ENCODE results near the gene CCL13. TPM values are rescaled to one million over a fixed set of nuclear protein-coding genes. Genes with fewer than 3 reads are reported as not detected.

CCL13 gene
- polyA plus RNA-seq, 1 experiment: 0.16 TPM

GRCh38 chr17:34351096-34351495 is 5.2 kb upstream of the CCL13 start:
- Histone ChIP-seq H3K9me3 (ENCODE audit: control insufficient read depth, insufficient read depth, low read length) (no peaks in the 10 kb centered on the region), H3K4me3 (ENCODE audit: low read depth, low read length) (no peak overlapping the region), H3K27ac (ENCODE audit: low read depth, low read length) (no peak overlapping the region), H3K27me3 (ENCODE audit: control insufficient read depth, insufficient read depth, low read length) (no peaks in the 10 kb centered on the region)
- ChIA-PET CTCF (interaction anchor here (0.6 to 2.0 kb wide), 3 partner anchors 9 to 151 kb away, joined by 3 to 19 read pairs (median 7); no protein-coding TSS in a partner anchor), POLR2A (no interaction called here)
- TF ChIP-seq, protein P1, sequence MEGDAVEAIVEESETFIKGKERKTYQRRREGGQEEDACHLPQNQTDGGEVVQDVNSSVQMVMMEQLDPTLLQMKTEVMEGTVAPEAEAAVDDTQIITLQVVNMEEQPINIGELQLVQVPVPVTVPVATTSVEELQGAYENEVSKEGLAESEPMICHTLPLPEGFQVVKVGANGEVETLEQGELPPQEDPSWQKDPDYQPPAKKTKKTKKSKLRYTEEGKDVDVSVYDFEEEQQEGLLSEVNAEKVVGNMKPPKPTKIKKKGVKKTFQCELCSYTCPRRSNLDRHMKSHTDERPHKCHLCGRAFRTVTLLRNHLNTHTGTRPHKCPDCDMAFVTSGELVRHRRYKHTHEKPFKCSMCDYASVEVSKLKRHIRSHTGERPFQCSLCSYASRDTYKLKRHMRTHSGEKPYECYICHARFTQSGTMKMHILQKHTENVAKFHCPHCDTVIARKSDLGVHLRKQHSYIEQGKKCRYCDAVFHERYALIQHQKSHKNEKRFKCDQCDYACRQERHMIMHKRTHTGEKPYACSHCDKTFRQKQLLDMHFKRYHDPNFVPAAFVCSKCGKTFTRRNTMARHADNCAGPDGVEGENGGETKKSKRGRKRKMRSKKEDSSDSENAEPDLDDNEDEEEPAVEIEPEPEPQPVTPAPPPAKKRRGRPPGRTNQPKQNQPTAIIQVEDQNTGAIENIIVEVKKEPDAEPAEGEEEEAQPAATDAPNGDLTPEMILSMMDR (IDR thresholded peaks at IDR 0.05; ENCODE audit: low read depth, low read length): no peak
- DNase-seq (ENCODE audit: low read depth, low spot score): no peak

- ChIA-PET CTCF (interaction anchor here (2.9 to 14.0 kb wide), 2 partner anchors 9 to 149 kb away, joined by 44 to 849 read pairs; partner anchors contain the start of gene CCL1), POLR2A (interaction anchor here (1.0 kb wide), 1 partner anchor 9 kb away, joined by 3 read pairs; no protein-coding TSS in a partner anchor)
- TF ChIP-seq, protein P1 (IDR thresholded peaks at IDR 0.05; ENCODE audit: low read depth, low read length): no peak
- no peak for DNase-seq (ENCODE audit: low read depth, low spot score)
- H3K27ac ChIP-seq (ENCODE audit: low read depth, low read length): no peak overlapping the region
- no peaks in the 10 kb centered on the region for H3K27me3 ChIP-seq (ENCODE audit: control insufficient read depth, insufficient read depth, low read length)
- no peaks in the 10 kb centered on the region for H3K9me3 ChIP-seq (ENCODE audit: control insufficient read depth, insufficient read depth, low read length)
- no peak overlapping the region for H3K4me3 ChIP-seq (ENCODE audit: low read depth, low read length)
Measured at GRCh38 chr17:34352191-34352590, 4.1 kb upstream of the CCL13 start.

GRCh38 chr17:34354637-34355036 is 1.6 kb upstream of the CCL13 start:
- POLR2A ChIA-PET: interaction anchor here (0.7 to 3.1 kb wide), 4 partner anchors 53 to 185 kb away, joined by 5 to 15 read pairs (median 8); partner anchors contain the start of gene CCL2

GRCh38 chr17:34357398-34357797 is 1.1 kb downstream of the CCL13 start:
- CTCF ChIA-PET: interaction anchor here (14.0 kb wide), 1 partner anchor 155 kb away, joined by 849 read pairs; no protein-coding TSS in a partner anchor
- H3K27ac ChIP-seq (ENCODE audit: low read depth, low read length): no peak overlapping the region
- no peak overlapping the region for H3K4me3 ChIP-seq (ENCODE audit: low read depth, low read length)
- TF ChIP-seq, protein P1 (IDR thresholded peaks at IDR 0.05; ENCODE audit: low read depth, low read length): no peak
- peaks cover 4% of the 10 kb centered on the region for H3K27me3 ChIP-seq (ENCODE audit: control insufficient read depth, insufficient read depth, low read length)
- POLR2A ChIA-PET: no interaction called here
- no peaks in the 10 kb centered on the region for H3K9me3 ChIP-seq (ENCODE audit: control insufficient read depth, insufficient read depth, low read length)
- DNase-seq (ENCODE audit: low read depth, low spot score): no peak

More at GRCh38 chr17:34354637-34355036, 1.6 kb upstream of the CCL13 start:
- Histone ChIP-seq H3K27me3 (ENCODE audit: control insufficient read depth, insufficient read depth, low read length) (no peaks in the 10 kb centered on the region), H3K27ac (ENCODE audit: low read depth, low read length) (no peak overlapping the region), H3K9me3 (ENCODE audit: control insufficient read depth, insufficient read depth, low read length) (no peaks in the 10 kb centered on the region), H3K4me3 (ENCODE audit: low read depth, low read length) (no peak overlapping the region)
- DNase-seq (ENCODE audit: low read depth, low spot score): peak; percentile 16
- TF ChIP-seq, protein P1 (IDR thresholded peaks at IDR 0.05; ENCODE audit: low read depth, low read length): no peak
- CTCF ChIA-PET: interaction anchor here (0.7 to 14.0 kb wide), 7 partner anchors 7 to 687 kb away, joined by 3 to 849 read pairs (median 6); partner anchors contain the start of gene CCL1

DNA sequence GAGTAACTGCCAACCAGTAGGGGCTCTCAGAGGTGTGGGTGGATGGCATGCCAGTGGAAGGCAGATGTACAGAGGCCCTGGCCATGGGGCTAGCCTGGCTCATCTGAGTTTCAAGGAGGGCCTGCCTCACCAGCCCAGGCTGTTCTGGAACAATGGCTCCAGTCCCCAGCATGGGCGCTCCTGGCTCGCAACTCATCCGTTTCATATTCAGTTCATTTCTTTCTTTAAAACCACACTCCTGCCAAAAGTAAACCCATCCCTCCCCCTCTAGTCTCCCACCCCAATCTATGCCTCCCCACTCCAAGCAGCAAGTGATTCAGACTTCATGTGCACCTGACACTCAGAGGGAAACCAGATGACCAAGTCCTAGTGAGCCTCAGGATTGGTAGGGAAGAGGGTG is 2.4 kb downstream of the CCL13 start:
- ChIA-PET POLR2A (no interaction called here), CTCF (interaction anchor here (1.0 to 14.0 kb wide), 3 partner anchors 53 to 431 kb away, joined by 3 to 849 read pairs (median 192); no protein-coding TSS in a partner anchor)
- Histone ChIP-seq H3K9me3 (ENCODE audit: control insufficient read depth, insufficient read depth, low read length) (no peaks in the 10 kb centered on the region), H3K4me3 (ENCODE audit: low read depth, low read length) (no peak overlapping the region), H3K27ac (ENCODE audit: low read depth, low read length) (no peak overlapping the region), H3K27me3 (ENCODE audit: control insufficient read depth, insufficient read depth, low read length) (peaks cover 9% of the 10 kb centered on the region)
- no peak for DNase-seq (ENCODE audit: low read depth, low spot score)
- TF ChIP-seq, protein P1 (IDR thresholded peaks at IDR 0.05; ENCODE audit: low read depth, low read length): no peak
